Kidney (tissue), 14 donors: ENCODE results near the gene UBALD1. TPM values are rescaled to one million over a fixed set of nuclear protein-coding genes. Genes with fewer than 3 reads are reported as not detected.

ENCODE experiments used
- DNase-seq, 5 donors: peaks; one replicate each; pipeline ENCODE4 v3.0.0-alpha.2; 2013 to 2020
- FAIRE-seq: peaks from 2 replicates; lab custom pipeline; 2012; peaks lifted over from hg19 to GRCh38; lab: Jason Lieb, UNC
- H3K27ac ChIP-seq, 2 donors: one replicate each; pipeline ENCODE4 v1.7.0; 2013; ENCODE audit warnings: low read depth in 2 of 2, low read length in 2 of 2, inconsistent platforms in 1 of 2
- H3K27me3 ChIP-seq: one replicate; pipeline ENCODE4 v1.7.1; 2013; ENCODE audit warnings: low read length, inconsistent platforms; ENCODE audit not compliant: control insufficient read depth, insufficient read depth
- H3K36me3 ChIP-seq, 3 donors: one replicate each; pipeline versions ENCODE4 v1.7.0 to v1.7.1; 2013; ENCODE audit warnings: low read length in 3 of 3, control low read depth in 1 of 3, inconsistent platforms in 1 of 3; ENCODE audit not compliant: insufficient read depth in 3 of 3, control insufficient read depth in 2 of 3
- H3K4me1 ChIP-seq, 3 donors: one replicate each; pipeline versions ENCODE4 v1.7.0 to v1.7.1; 2013; ENCODE audit warnings: low read length in 3 of 3, inconsistent platforms in 1 of 3, low read depth in 1 of 3; ENCODE audit not compliant: control insufficient read depth in 2 of 3, insufficient read depth in 2 of 3
- H3K4me3 ChIP-seq, 3 donors: one replicate each; pipeline versions ENCODE4 v1.7.0 to v1.8.1; 2013; ENCODE audit warnings: low read length in 3 of 3, control low read depth in 1 of 3, inconsistent platforms in 1 of 3
- H3K9ac ChIP-seq, 3 donors: one replicate each; pipeline versions ENCODE4 v1.7.0 to v1.7.1; 2013; ENCODE audit warnings: low read length in 3 of 3, control low read depth in 1 of 3, inconsistent platforms in 1 of 3
- H3K9me3 ChIP-seq, 3 donors: one replicate each; pipeline versions ENCODE4 v1.7.0 to v1.7.1; 2013; ENCODE audit warnings: low read length in 3 of 3, control low read depth in 1 of 3, inconsistent platforms in 1 of 3; ENCODE audit not compliant: control insufficient read depth in 2 of 3, insufficient read depth in 1 of 3
- CTCF ChIP-seq: IDR thresholded peaks from 3 replicates; pipeline ENCODE4 v1.5.1; 2012; ENCODE audit warnings: mild to moderate bottlenecking, moderate library complexity, borderline replicate concordance; ENCODE audit not compliant: insufficient read depth; ENCODE audit errors: extremely low read depth
- intact Hi-C: fragments of 100-400 bp; cut with DNase I; formaldehyde crosslinking; loops from one replicate; pipeline ENCODE4 v1.11.1; 2022
- polyA plus RNA-seq: library from polyadenylated mRNA; stranded (reverse); fragments of 350-450 nt; fragmentation: Illumina TruSeq; extraction: RNeasy Lipid Tissue Mini Kit (QIAGEN cat#74804); gene quantifications from one replicate; pipeline ENCODE4 v1.2.3, GENCODE V29; 2014; ENCODE audit warnings: low read depth, low replicate concordance; ENCODE audit not compliant: insufficient read depth
- total RNA-seq: library from RNA; stranded (reverse); fragmentation: NEBNext Ultra II Directional; extraction: Animal tissue kit (Norgen Biotek cat#: 25700); gene quantifications from one replicate; pipeline ENCODE4 v1.2.1, GENCODE V29; 2021
- donor health status: control.
- donor health status: control.
- donor health status: control.
- donor health status: control.
- donor health status: control.
- donor health status: DM: yes; HTN: yes; CAD: no.
- donor health status: Normal renal cell carcinoma (clear cell type).

Gene UBALD1
- total and polyA plus RNA-seq, 2 donors from 2014 or later, result 31.8 to 38.3 TPM

- no peaks in the 10 kb centered on the region for H3K36me3 ChIP-seq
- H3K4me3 ChIP-seq, result no peak overlapping the region
- no peak overlapping the region for H3K9ac ChIP-seq
- DNase-seq (no peak), FAIRE-seq (no peak)
- intact Hi-C loops, result no loop called here
- peaks cover 0 to 5% (median 0%) of the 10 kb centered on the region in 3 donors for H3K9me3 ChIP-seq
- no peaks in the 10 kb centered on the region for H3K4me1 ChIP-seq
- no peak overlapping the region for H3K27ac ChIP-seq
- no peak for TF ChIP-seq CTCF
- H3K27me3 ChIP-seq, result no peaks in the 10 kb centered on the region
Observed at GRCh38 chr16:4588386-4588785, 26.3 kb downstream of the UBALD1 start.

GRCh38 chr16:4586291-4586690, 28.4 kb downstream of the UBALD1 start:
- Histone ChIP-seq H3K36me3 (no peaks in the 10 kb centered on the region), H3K27ac (no peak overlapping the region), H3K4me3 (no peak overlapping the region), H3K9ac (no peak overlapping the region), H3K4me1 (no peaks in the 10 kb centered on the region), H3K9me3 (peaks cover 0 to 5% (median 0%) of the 10 kb centered on the region in 3 donors), H3K27me3 (no peaks in the 10 kb centered on the region)
- intact Hi-C loops, result no loop called here
- DNase-seq, result no peak
- no peak for TF ChIP-seq CTCF
- no peak for FAIRE-seq

GRCh38 chr16:4583906-4584305, 30.8 kb downstream of the UBALD1 start:
- intact Hi-C loops, result no loop called here
- TF ChIP-seq CTCF, result no peak
- DNase-seq, result no peak
- H3K36me3 ChIP-seq, result no peaks in the 10 kb centered on the region
- no peak overlapping the region for H3K27ac ChIP-seq
- H3K4me1 ChIP-seq, result no peaks in the 10 kb centered on the region
- H3K27me3 ChIP-seq, result no peaks in the 10 kb centered on the region
- H3K4me3 ChIP-seq, result no peak overlapping the region
- H3K9me3 ChIP-seq, result peaks cover 0 to 5% (median 0%) of the 10 kb centered on the region in 3 donors
- no peak for FAIRE-seq
- no peak overlapping the region for H3K9ac ChIP-seq

GRCh38 chr16:4580250-4580649, 34.4 kb downstream of the UBALD1 start:
- no peaks in the 10 kb centered on the region for H3K36me3 ChIP-seq
- no peaks in the 10 kb centered on the region for H3K4me1 ChIP-seq
- no peak overlapping the region for H3K9ac ChIP-seq
- no peaks in the 10 kb centered on the region for H3K9me3 ChIP-seq
- H3K27me3 ChIP-seq, result no peaks in the 10 kb centered on the region
- TF ChIP-seq CTCF, result no peak
- FAIRE-seq (no peak), DNase-seq (no peak)
- H3K27ac ChIP-seq, result no peak overlapping the region
- H3K4me3 ChIP-seq, result no peak overlapping the region
- intact Hi-C loops, result no loop called here
